ENCODE measurements around the gene CHURC1. TPM values are rescaled to one million over a fixed set of nuclear protein-coding genes. Genes with fewer than 3 reads are reported as not detected.

Gene CHURC1
- total RNA-seq, 4 donors from 2014 or later = 52.4 to 79.2 (median 63.8) TPM

GRCh38 chr14:64960762-64961276, 46.6 kb downstream of the CHURC1 start:
- no peak overlapping the region for H3K4me3 ChIP-seq (ENCODE audit: low read depth, poor library complexity, severe bottlenecking)
- no peak for DNase-seq (ENCODE audit: low spot score in 2 of 2)
- WGBS, 2 donors = 39 to 50% methylated on average over 4 to 5 of the region's 5 CpGs
- intact Hi-C loops (cut with DNase I; ENCODE audit: low total_unique reads) = no loop called here
- TF ChIP-seq POLR2A (IDR thresholded peaks at IDR 0.05) (no peak), CTCF (IDR thresholded peaks at IDR 0.05) (no peak)

- DNase-seq (ENCODE audit: low spot score in 2 of 2) = no peak
- TF ChIP-seq CTCF (IDR thresholded peaks at IDR 0.05) (no peak), POLR2A (IDR thresholded peaks at IDR 0.05) (no peak)
- intact Hi-C loops (cut with DNase I; ENCODE audit: low total_unique reads) = no loop called here
- H3K4me3 ChIP-seq (ENCODE audit: low read depth, poor library complexity, severe bottlenecking) = no peak overlapping the region
- 69 to 73% methylated on average over 1 of the region's 1 CpG for WGBS, 2 donors
These were observed 49.4 kb downstream of the CHURC1 start for GRCh38 chr14:64963611-64964010.

GRCh38 chr14:64965356-64966000, 51.2 kb downstream of the CHURC1 start:
- DNase-seq (ENCODE audit: low spot score in 2 of 2) = no peak
- no peak for TF ChIP-seq CTCF (IDR thresholded peaks at IDR 0.05)
- TF ChIP-seq POLR2A (IDR thresholded peaks at IDR 0.05) = no peak
- intact Hi-C loops (cut with DNase I; ENCODE audit: low total_unique reads) = no loop called here
- no peak overlapping the region for H3K4me3 ChIP-seq (ENCODE audit: low read depth, poor library complexity, severe bottlenecking)
- WGBS, 2 donors = 80 to 83% methylated on average over 15 of the region's 15 CpGs

- TF ChIP-seq CTCF (IDR thresholded peaks at IDR 0.05) (no peak), POLR2A (IDR thresholded peaks at IDR 0.05) (no peak)
- 42 to 67% methylated on average over 2 of the region's 2 CpGs for WGBS, 2 donors
- intact Hi-C loops (cut with DNase I; ENCODE audit: low total_unique reads) = no loop called here
- no peak overlapping the region for H3K4me3 ChIP-seq (ENCODE audit: low read depth, poor library complexity, severe bottlenecking)
- no peak for DNase-seq (ENCODE audit: low spot score in 2 of 2)
These were observed 52.7 kb downstream of the CHURC1 start for GRCh38 chr14:64966976-64967375.

GRCh38 chr14:64968167-64968566, 53.9 kb downstream of the CHURC1 start:
- DNase-seq (ENCODE audit: low spot score in 2 of 2) = no peak
- TF ChIP-seq POLR2A (IDR thresholded peaks at IDR 0.05) (no peak), CTCF (IDR thresholded peaks at IDR 0.05) (no peak)
- WGBS, 2 donors = 93 to 94% methylated on average over 7 of the region's 7 CpGs
- H3K4me3 ChIP-seq (ENCODE audit: low read depth, poor library complexity, severe bottlenecking) = no peak overlapping the region
- intact Hi-C loops (cut with DNase I; ENCODE audit: low total_unique reads) = no loop called here

- H3K4me3 ChIP-seq (ENCODE audit: low read depth, poor library complexity, severe bottlenecking) = no peak overlapping the region
- TF ChIP-seq CTCF (IDR thresholded peaks at IDR 0.05) = no peak
- TF ChIP-seq POLR2A (IDR thresholded peaks at IDR 0.05) = no peak
- WGBS, 2 donors = 81 to 83% methylated on average over 6 of the region's 6 CpGs
- no peak for DNase-seq (ENCODE audit: low spot score in 2 of 2)
- intact Hi-C loops (cut with DNase I; ENCODE audit: low total_unique reads) = no loop called here
These were observed 54.4 kb downstream of the CHURC1 start for GRCh38 chr14:64968651-64969050.
